ENCODE results near the gene TSPEAR. TPM values are rescaled to one million over a fixed set of nuclear protein-coding genes. Genes with fewer than 3 reads are reported as not detected.

Gene TSPEAR
- total RNA-seq, 1 donor from 2014 or later = 0.15 TPM

DNA sequence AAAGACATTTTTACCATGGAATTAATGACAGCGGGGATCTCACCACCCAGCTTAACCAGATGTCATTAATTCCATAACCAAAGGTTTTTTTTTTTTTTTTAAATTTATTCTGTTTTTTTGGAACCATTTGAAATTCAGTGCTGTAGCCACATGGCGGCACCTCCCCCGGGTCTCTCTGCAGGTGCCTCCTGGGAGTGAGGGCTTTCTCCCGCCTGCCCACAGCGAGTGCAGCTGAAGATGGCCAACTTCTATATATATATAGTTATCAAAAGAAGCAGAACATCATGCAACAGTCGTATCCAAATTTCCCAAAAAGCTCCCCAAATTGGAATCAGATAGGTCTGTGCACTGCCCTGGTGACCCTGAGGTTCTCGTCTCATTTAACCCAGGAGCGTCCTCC is 95.9 kb downstream of the TSPEAR start:
- peaks cover 52% of the 10 kb centered on the region for H3K27me3 Mint-ChIP-seq (ENCODE audit: low read depth)
- DNase-seq (ENCODE audit: low spot score) = no peak
- H3K4me1 Mint-ChIP-seq (ENCODE audit: low read depth) = no peaks in the 10 kb centered on the region
- H3K9me3 Mint-ChIP-seq (ENCODE audit: low read depth) = peaks cover 20% of the 10 kb centered on the region
- TF ChIP-seq, protein P1, sequence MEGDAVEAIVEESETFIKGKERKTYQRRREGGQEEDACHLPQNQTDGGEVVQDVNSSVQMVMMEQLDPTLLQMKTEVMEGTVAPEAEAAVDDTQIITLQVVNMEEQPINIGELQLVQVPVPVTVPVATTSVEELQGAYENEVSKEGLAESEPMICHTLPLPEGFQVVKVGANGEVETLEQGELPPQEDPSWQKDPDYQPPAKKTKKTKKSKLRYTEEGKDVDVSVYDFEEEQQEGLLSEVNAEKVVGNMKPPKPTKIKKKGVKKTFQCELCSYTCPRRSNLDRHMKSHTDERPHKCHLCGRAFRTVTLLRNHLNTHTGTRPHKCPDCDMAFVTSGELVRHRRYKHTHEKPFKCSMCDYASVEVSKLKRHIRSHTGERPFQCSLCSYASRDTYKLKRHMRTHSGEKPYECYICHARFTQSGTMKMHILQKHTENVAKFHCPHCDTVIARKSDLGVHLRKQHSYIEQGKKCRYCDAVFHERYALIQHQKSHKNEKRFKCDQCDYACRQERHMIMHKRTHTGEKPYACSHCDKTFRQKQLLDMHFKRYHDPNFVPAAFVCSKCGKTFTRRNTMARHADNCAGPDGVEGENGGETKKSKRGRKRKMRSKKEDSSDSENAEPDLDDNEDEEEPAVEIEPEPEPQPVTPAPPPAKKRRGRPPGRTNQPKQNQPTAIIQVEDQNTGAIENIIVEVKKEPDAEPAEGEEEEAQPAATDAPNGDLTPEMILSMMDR (IDR thresholded peaks at IDR 0.05) = no peak
- H3K27ac Mint-ChIP-seq (ENCODE audit: unreplicated experiment) = no peak overlapping the region
- peaks cover 4% of the 10 kb centered on the region for H3K36me3 Mint-ChIP-seq (ENCODE audit: low read depth)
- no peak overlapping the region for H3K4me3 Mint-ChIP-seq (ENCODE audit: unreplicated experiment)

DNA sequence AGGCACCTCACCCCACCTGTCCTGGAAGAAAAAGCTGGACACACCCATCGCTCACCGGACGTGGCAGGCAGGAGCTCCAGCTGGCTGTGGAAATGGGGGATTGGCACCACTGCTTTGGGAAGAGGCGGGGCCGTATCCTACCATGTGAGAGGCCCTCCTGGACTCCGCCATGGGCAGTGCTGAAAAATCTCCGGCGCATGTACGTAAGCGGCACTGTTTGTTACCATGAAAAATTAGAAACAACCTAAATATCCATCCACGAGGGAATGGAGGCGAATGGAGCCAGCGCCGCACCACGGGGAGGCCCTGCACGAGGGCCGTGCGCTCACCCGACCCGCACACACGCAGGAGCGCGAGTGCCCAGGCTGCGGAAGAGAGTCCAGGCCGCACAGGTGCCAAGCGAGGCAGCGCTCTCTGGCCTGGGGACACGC is 96.4 kb downstream of the TSPEAR start:
- Mint-ChIP-seq H3K36me3 (ENCODE audit: low read depth) (peaks cover 4% of the 10 kb centered on the region), H3K4me1 (ENCODE audit: low read depth) (no peaks in the 10 kb centered on the region), H3K27me3 (ENCODE audit: low read depth) (peaks cover 50% of the 10 kb centered on the region), H3K27ac (ENCODE audit: unreplicated experiment) (no peak overlapping the region), H3K4me3 (ENCODE audit: unreplicated experiment) (no peak overlapping the region), H3K9me3 (ENCODE audit: low read depth) (peaks cover 18% of the 10 kb centered on the region)
- DNase-seq (ENCODE audit: low spot score) = no peak
- TF ChIP-seq, protein P1 (IDR thresholded peaks at IDR 0.05) = no peak

DNA sequence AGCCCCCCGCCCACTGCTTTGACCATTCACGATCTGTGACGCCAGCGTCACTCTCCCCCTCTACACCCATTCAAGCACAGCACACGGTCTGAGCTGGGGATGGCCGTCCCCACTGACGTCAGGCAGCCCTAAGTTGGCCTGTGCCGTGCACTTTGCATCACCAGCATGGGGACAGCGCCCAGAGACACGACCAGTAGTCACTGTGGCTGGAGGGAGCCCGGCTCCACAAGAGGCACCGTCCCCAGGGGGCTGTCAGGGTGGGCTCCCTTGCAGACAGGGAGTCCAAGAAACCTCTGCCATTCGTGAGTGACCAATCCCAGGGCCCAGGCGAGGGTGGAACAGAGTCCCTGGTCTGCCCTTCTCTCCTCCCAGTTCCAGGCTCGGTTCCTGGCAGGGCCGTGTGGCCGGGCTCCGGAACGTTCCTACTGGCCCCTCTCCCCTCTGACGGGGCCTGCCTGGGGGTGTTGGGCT is 97.2 kb downstream of the TSPEAR start:
- H3K9me3 Mint-ChIP-seq (ENCODE audit: low read depth) = peaks cover 18% of the 10 kb centered on the region
- H3K4me1 Mint-ChIP-seq (ENCODE audit: low read depth) = no peaks in the 10 kb centered on the region
- peaks cover 2% of the 10 kb centered on the region for H3K36me3 Mint-ChIP-seq (ENCODE audit: low read depth)
- peaks cover 46% of the 10 kb centered on the region for H3K27me3 Mint-ChIP-seq (ENCODE audit: low read depth)
- TF ChIP-seq, protein P1 (IDR thresholded peaks at IDR 0.05) = no peak
- DNase-seq (ENCODE audit: low spot score) = peak; percentile 86
- H3K4me3 Mint-ChIP-seq (ENCODE audit: unreplicated experiment) = no peak overlapping the region
- H3K27ac Mint-ChIP-seq (ENCODE audit: unreplicated experiment) = no peak overlapping the region

DNA sequence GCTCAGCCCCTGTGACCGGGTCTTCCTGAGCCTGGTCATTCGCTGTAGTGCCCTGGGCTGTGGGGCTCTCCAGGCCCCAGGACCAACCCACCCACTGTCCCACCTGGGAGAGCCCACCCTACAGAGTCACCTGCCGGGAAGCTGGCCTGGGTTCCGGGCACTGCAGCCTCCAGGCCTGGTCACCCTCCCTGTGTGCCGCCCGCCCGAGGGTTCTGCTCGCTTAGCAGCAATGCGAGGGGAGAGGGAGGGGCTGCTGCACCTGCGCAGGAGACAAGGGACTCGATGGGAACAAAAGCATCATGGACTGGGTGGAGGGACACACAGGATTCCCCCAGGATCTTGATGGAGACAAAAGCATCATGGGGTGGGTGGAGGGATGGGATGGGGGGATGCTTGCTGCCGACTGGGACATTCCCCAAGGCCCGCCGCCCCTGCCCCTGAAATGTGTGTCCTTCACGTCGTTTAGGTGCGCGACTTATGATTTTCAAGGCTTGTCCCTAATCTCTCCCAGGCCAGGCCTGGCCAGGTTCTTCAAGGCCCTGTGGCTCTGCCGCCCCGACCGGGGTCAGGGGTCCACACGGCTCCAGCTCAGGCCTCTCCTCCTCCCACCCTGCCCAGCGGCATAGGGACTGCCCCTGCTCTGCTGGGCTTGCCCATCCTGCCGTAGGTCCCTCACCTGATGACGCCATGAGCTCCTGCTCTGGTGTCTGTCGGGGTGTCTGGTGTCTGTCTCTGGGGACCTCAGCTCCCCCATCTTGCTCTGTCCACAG is 97.8 kb downstream of the TSPEAR start:
- TF ChIP-seq, protein P1 (IDR thresholded peaks at IDR 0.05) = no peak
- Mint-ChIP-seq H3K4me1 (ENCODE audit: low read depth) (no peaks in the 10 kb centered on the region), H3K27me3 (ENCODE audit: low read depth) (peaks cover 41% of the 10 kb centered on the region), H3K27ac (ENCODE audit: unreplicated experiment) (no peak overlapping the region), H3K36me3 (ENCODE audit: low read depth) (peaks cover 2% of the 10 kb centered on the region), H3K4me3 (ENCODE audit: unreplicated experiment) (no peak overlapping the region), H3K9me3 (ENCODE audit: low read depth) (peaks cover 20% of the 10 kb centered on the region)
- DNase-seq (ENCODE audit: low spot score) = peak; percentile 86

DNA sequence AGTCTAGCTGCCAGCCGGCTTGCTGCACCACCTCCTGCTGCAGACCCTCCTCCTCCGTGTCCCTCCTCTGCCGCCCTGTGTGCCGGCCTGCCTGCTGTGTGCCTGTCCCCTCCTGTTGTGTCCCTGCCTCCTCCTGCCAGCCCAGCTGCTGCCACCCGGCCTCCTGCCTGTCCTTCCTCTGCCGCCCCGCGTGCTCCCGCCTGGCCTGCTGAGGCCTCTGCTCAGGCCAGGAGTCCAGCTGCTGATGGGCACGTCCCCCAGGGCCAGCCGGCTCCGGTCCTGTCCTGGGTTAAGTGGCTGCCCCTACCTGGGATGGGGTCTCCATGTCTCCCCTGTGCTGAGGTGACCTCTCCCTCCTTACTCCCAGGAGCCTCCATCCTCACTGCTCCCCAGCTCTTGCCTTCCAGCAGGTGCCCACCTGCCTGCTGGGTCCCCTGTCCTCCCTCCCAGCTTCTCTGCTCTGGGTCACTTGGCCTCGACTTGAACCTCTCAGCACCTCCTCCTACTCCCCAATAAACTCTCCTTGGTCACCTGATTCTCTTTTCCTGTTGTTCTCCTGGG is 98.6 kb downstream of the TSPEAR start:
- peak; percentile 87 for DNase-seq (ENCODE audit: low spot score)
- peaks cover 20% of the 10 kb centered on the region for H3K9me3 Mint-ChIP-seq (ENCODE audit: low read depth)
- H3K4me1 Mint-ChIP-seq (ENCODE audit: low read depth) = no peaks in the 10 kb centered on the region
- no peak overlapping the region for H3K4me3 Mint-ChIP-seq (ENCODE audit: unreplicated experiment)
- TF ChIP-seq, protein P1 (IDR thresholded peaks at IDR 0.05) = no peak
- H3K27ac Mint-ChIP-seq (ENCODE audit: unreplicated experiment) = no peak overlapping the region
- peaks cover 2% of the 10 kb centered on the region for H3K36me3 Mint-ChIP-seq (ENCODE audit: low read depth)
- peaks cover 38% of the 10 kb centered on the region for H3K27me3 Mint-ChIP-seq (ENCODE audit: low read depth)

Data from chondrocyte (in vitro differentiated cells).